GM23338 (cell line): ENCODE results near the gene VPS8. TPM values are rescaled to one million over a fixed set of nuclear protein-coding genes. Genes with fewer than 3 reads are reported as not detected.

Source experiments
- ATAC-seq: fragments of 200-7000 bp; cut with Tn5 transposase; 3 replicates; pipeline ENCODE4 v1.9.1; 2020
- DNase-seq: peaks from one replicate; pipeline ENCODE4 v3.0.0-alpha.2; 2015; ENCODE audit warnings: low spot score
- H2AFZ ChIP-seq: fragments of 200-600 bp; sonication (generic); 2 replicates; pipeline ENCODE4 v1.8.0; 2016; ENCODE audit warnings: antibody characterized with exemption, mild to moderate bottlenecking, moderate library complexity
- H3F3A ChIP-seq: fragments of 200-600 bp; sonication (generic); replicated peaks from 2 replicates; pipeline ENCODE4 v1.8.0; 2017; ENCODE audit warnings: antibody characterized with exemption, mixed run types, low read depth
- H3K27ac ChIP-seq: fragments of 200-600 bp; sonication (generic); 2 replicates; pipeline ENCODE4 v1.6.1; 2016; ENCODE audit warnings: low read depth
- H3K27me3 ChIP-seq: fragments of 200-600 bp; sonication (generic); 2 replicates; pipeline ENCODE4 v1.8.0; 2016; ENCODE audit warnings: mild to moderate bottlenecking, mixed run types, moderate library complexity; ENCODE audit not compliant: insufficient read depth
- H3K36me3 ChIP-seq: fragments of 200-600 bp; sonication (generic); 2 replicates; pipeline ENCODE4 v1.8.0; 2016; ENCODE audit warnings: mild to moderate bottlenecking; ENCODE audit not compliant: insufficient read depth
- H3K4me1 ChIP-seq: fragments of 200-600 bp; sonication (generic); 2 replicates; pipeline ENCODE4 v1.8.0; 2016; ENCODE audit warnings: mild to moderate bottlenecking, moderate library complexity; ENCODE audit not compliant: insufficient read depth
- H3K4me2 ChIP-seq: fragments of 200-600 bp; sonication (generic); 2 replicates; pipeline ENCODE4 v1.7.1; 2017; ENCODE audit warnings: mixed run types
- H3K4me3 ChIP-seq: fragments of 200-600 bp; sonication (generic); 2 replicates; pipeline ENCODE4 v1.6.1; 2016; ENCODE audit warnings: mixed run types
- H3K79me2 ChIP-seq: fragments of 200-600 bp; sonication (generic); replicated peaks from 2 replicates; pipeline ENCODE4 v1.8.0; 2017; ENCODE audit warnings: mild to moderate bottlenecking; ENCODE audit not compliant: insufficient read depth
- H3K9me2 ChIP-seq: fragments of 200-600 bp; sonication (generic); 2 replicates; pipeline ENCODE4 v1.8.0; 2017; ENCODE audit not compliant: insufficient read depth
- H4K20me1 ChIP-seq: fragments of 200-600 bp; sonication (generic); replicated peaks from 2 replicates; pipeline ENCODE4 v1.8.0; 2017; ENCODE audit warnings: mild to moderate bottlenecking; ENCODE audit not compliant: insufficient read depth
- H3K27ac Mint-ChIP-seq: 2 replicates; pipeline ENCODE4 v1.8.0; 2020; ENCODE audit warnings: inconsistent platforms, mild to moderate bottlenecking, moderate library complexity, mixed read lengths
- H3K27me3 Mint-ChIP-seq: 3 replicates; pipeline ENCODE4 v1.8.0; 2022; ENCODE audit warnings: low read depth, mild to moderate bottlenecking, moderate library complexity, mixed read lengths, inconsistent platforms; ENCODE audit not compliant: insufficient read depth, poor library complexity
- H3K36me3 Mint-ChIP-seq: 3 replicates; pipeline ENCODE4 v1.8.0; 2021; ENCODE audit warnings: low read depth, mild to moderate bottlenecking, inconsistent platforms, moderate library complexity, mixed read lengths
- H3K4me1 Mint-ChIP-seq: 3 replicates; pipeline ENCODE4 v1.8.0; 2020; ENCODE audit warnings: mild to moderate bottlenecking, inconsistent platforms, mixed read lengths
- H3K4me3 Mint-ChIP-seq: 3 replicates; pipeline ENCODE4 v1.8.0; 2021; ENCODE audit warnings: moderate library complexity, mild to moderate bottlenecking, inconsistent platforms, mixed read lengths
- H3K9me3 Mint-ChIP-seq: 3 replicates; pipeline ENCODE4 v1.8.0; 2020; ENCODE audit warnings: moderate library complexity, mild to moderate bottlenecking, inconsistent platforms, mixed read lengths
- CREB1 ChIP-seq: fragments of 250-450 bp; sonication (Bioruptor Pico); IDR thresholded peaks from 2 replicates; pipeline ENCODE4 v1.5.0; 2020; ENCODE audit warnings: low read depth, mild to moderate bottlenecking, moderate library complexity
- ETS1 ChIP-seq: IDR thresholded peaks from 2 replicates; pipeline ENCODE4 v1.6.1; 2016; ENCODE audit warnings: antibody characterized with exemption
- EZH2 ChIP-seq: fragments of 200-600 bp; sonication (generic); IDR thresholded peaks from one replicate; pipeline ENCODE4 v1.8.0; 2017; ENCODE audit warnings: antibody characterized with exemption, mild to moderate bottlenecking, low read depth; ENCODE audit not compliant: unreplicated experiment
- EZH2phosphoT487 ChIP-seq: fragments of 200-600 bp; sonication (generic); IDR thresholded peaks from one replicate; pipeline ENCODE4 v1.8.1; 2018; ENCODE audit warnings: antibody characterized with exemption; ENCODE audit not compliant: unreplicated experiment
- JUNB ChIP-seq: IDR thresholded peaks from one replicate; pipeline ENCODE4 v1.6.1; 2016; ENCODE audit warnings: antibody characterized with exemption; ENCODE audit not compliant: unreplicated experiment
- NANOG ChIP-seq: IDR thresholded peaks from 2 replicates; pipeline ENCODE4 v1.6.1; 2016; ENCODE audit warnings: antibody characterized with exemption, borderline replicate concordance
- POLR2AphosphoS5 ChIP-seq: IDR thresholded peaks from 2 replicates; pipeline ENCODE4 v1.6.1; 2016; ENCODE audit warnings: antibody characterized with exemption, low read depth
- STAT1 ChIP-seq: IDR thresholded peaks from one replicate; pipeline ENCODE4 v1.6.1; 2016; ENCODE audit warnings: antibody characterized with exemption; ENCODE audit not compliant: unreplicated experiment
- ZNF331 ChIP-seq: fragments of 250-450 bp; sonication (Bioruptor Pico); IDR thresholded peaks from 2 replicates; pipeline ENCODE4 v1.5.0; 2020; ENCODE audit warnings: low read depth, mild to moderate bottlenecking, moderate library complexity
- ZNF462 ChIP-seq: fragments of 250-450 bp; sonication (Bioruptor Pico); IDR thresholded peaks from 2 replicates; pipeline ENCODE4 v1.5.0; 2020; ENCODE audit warnings: mild to moderate bottlenecking, moderate library complexity
- polyA plus RNA-seq: library from polyadenylated mRNA; unstranded; fragments of >200 nt; fragmentation: Nextera tagmentation; extraction: Ambion mirVana; gene quantifications from 2 replicates; pipeline ENCODE4 v1.2.1, GENCODE V29; 2016
- total RNA-seq: library from RNA; depleted of rRNA; stranded (reverse); fragments of >200 nt; shearing (Covaris generic); gene quantifications from 2 replicates; pipeline ENCODE4 v1.2.3, GENCODE V29; 2014
- TF ChIP-seq, protein P1 (sequence below), 2 experiments: fragments of 200-600 bp in 1 of 2; sonication (generic) in 1 of 2; conservative IDR thresholded peaks; 2 replicates each; pipeline versions ENCODE4 v1.5.1 to v1.6.1; 2016 to 2017; ENCODE audit warnings: antibody characterized with exemption in 2 of 2, low read depth in 2 of 2, mild to moderate bottlenecking in 2 of 2, moderate library complexity in 1 of 2

VPS8 gene
- total and polyA plus RNA-seq, 2 experiments from 2014 or later = 17.3 to 45.5 TPM

DNA sequence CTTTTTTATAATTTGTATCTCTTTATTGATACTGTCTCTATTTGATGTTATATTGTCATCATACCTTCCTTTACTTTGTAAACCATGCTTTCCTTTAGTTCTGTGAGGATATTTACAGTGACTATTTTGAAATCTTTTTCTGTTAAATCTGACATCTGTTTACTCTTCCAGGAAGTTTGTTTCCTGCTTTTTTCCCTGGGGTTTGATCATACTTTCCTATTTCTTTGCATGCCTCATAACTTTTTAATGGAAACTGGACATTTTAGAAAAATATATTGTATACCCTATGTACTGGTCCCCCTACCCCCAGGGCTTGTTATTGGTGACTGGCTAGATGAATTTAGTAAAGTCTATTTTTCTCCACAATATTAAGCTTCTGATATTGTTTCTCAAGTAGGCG, 225.8 kb downstream of the VPS8 start (continued):
- TF ChIP-seq, protein P1, sequence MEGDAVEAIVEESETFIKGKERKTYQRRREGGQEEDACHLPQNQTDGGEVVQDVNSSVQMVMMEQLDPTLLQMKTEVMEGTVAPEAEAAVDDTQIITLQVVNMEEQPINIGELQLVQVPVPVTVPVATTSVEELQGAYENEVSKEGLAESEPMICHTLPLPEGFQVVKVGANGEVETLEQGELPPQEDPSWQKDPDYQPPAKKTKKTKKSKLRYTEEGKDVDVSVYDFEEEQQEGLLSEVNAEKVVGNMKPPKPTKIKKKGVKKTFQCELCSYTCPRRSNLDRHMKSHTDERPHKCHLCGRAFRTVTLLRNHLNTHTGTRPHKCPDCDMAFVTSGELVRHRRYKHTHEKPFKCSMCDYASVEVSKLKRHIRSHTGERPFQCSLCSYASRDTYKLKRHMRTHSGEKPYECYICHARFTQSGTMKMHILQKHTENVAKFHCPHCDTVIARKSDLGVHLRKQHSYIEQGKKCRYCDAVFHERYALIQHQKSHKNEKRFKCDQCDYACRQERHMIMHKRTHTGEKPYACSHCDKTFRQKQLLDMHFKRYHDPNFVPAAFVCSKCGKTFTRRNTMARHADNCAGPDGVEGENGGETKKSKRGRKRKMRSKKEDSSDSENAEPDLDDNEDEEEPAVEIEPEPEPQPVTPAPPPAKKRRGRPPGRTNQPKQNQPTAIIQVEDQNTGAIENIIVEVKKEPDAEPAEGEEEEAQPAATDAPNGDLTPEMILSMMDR (conservative IDR thresholded peaks at IDR 0.05; ENCODE audit: low read depth in 2 of 2) = no peak
- TF ChIP-seq ZNF462 (CRISPR knock-in tag) = no peak

GRCh38 chr3:185040425-185040824, 228.5 kb downstream of the VPS8 start:
- H3K9me3 Mint-ChIP-seq = no peaks in the 10 kb centered on the region; the same call in 2 of the 3 replicates
- Histone ChIP-seq H3K4me1 (no peaks in the 10 kb centered on the region), H3K4me3 (no peak overlapping the region), H3K4me2 (no peak overlapping the region), H3K79me2 (no peaks in the 10 kb centered on the region), H2AFZ (no peak overlapping the region), H3K27ac (no peak overlapping the region), H3F3A (no peaks in the 10 kb centered on the region), H3K27me3 (no peaks in the 10 kb centered on the region), H4K20me1 (no peaks in the 10 kb centered on the region), H3K36me3 (no peaks in the 10 kb centered on the region), H3K9me2 (no peaks in the 10 kb centered on the region)
- peaks cover 3% of the 10 kb centered on the region for H3K27me3 Mint-ChIP-seq
- ATAC-seq (no peak), DNase-seq (no peak)
- H3K4me3 Mint-ChIP-seq = no peak overlapping the region
- H3K4me1 Mint-ChIP-seq = no peaks in the 10 kb centered on the region
- H3K27ac Mint-ChIP-seq = no peak overlapping the region
- H3K36me3 Mint-ChIP-seq = peaks cover 7% of the 10 kb centered on the region; the same call in 2 of the 3 replicates
- TF ChIP-seq STAT1 = no peak
- TF ChIP-seq EZH2 = no peak
- no peak for TF ChIP-seq JUNB
- TF ChIP-seq ZNF331 (CRISPR knock-in tag) = no peak
- TF ChIP-seq POLR2AphosphoS5 = no peak
- TF ChIP-seq, protein P1 (conservative IDR thresholded peaks at IDR 0.05; ENCODE audit: low read depth in 2 of 2) = no peak
- TF ChIP-seq NANOG = no peak
- no peak for TF ChIP-seq EZH2phosphoT487
- no peak for TF ChIP-seq ETS1
- no peak for TF ChIP-seq CREB1 (CRISPR knock-in tag)
